Stimulated activated CD4-positive, alpha-beta T cell treated with anti-CD3 and anti-CD28 coated beads, TNF-alpha, amount 100 ng/mL, for 1 hour (primary cell): ENCODE measurements around the gene PAF1.

ENCODE experiments used
- DNase-seq, 3 donors: peaks; one replicate each; pipeline ENCODE4 v3.0.0-alpha.2; 2020; ENCODE audit warnings: low read depth in 3 of 3, low spot score in 1 of 3

Gene PAF1

GRCh38 chr19:39390751-39391437, at the start of gene PAF1, which contains the start of gene MED29:
Gene PAF1 (minus strand): TSS chr19:39391106. CDS start chr19:39390864, 242 bp downstream.
Gene MED29 (plus strand): TSS chr19:39391378. CDS start chr19:39391423, 45 bp downstream.
- peak; percentile 79 to 95 (median 94) for DNase-seq

- no peak for DNase-seq
These were observed 47.5 kb upstream of the PAF1 start for GRCh38 chr19:39438270-39438934.

- no peak for DNase-seq
These were observed 45.4 kb upstream of the PAF1 start for GRCh38 chr19:39436350-39436716.

GRCh38 chr19:39435499-39436349, 44.8 kb upstream of the PAF1 start, which contains the start of gene RPS16:
Gene RPS16 (minus strand): TSS chr19:39435949. CDS start chr19:39435895, 54 bp downstream.
- DNase-seq = peak; percentile 98 to 99 (median 99)

- no peak for DNase-seq
These were observed 43.5 kb upstream of the PAF1 start for GRCh38 chr19:39434123-39435076.

- no peak for DNase-seq
These were observed 42.7 kb upstream of the PAF1 start for GRCh38 chr19:39433480-39434079.

- DNase-seq = no peak
These were observed 41.7 kb upstream of the PAF1 start for GRCh38 chr19:39432677-39433025.

- no peak for DNase-seq
These were observed 40.0 kb upstream of the PAF1 start for GRCh38 chr19:39430675-39431593.

- no peak for DNase-seq
These were observed 37.6 kb upstream of the PAF1 start for GRCh38 chr19:39428283-39429112.

GRCh38 chr19:39427707-39428106, 36.8 kb upstream of the PAF1 start:
- DNase-seq = no peak

GRCh38 chr19:39426170-39426569, 35.3 kb upstream of the PAF1 start:
- DNase-seq = no peak

GRCh38 chr19:39425744-39426143, 34.8 kb upstream of the PAF1 start:
- DNase-seq = no peak

GRCh38 chr19:39424934-39425333, 34.0 kb upstream of the PAF1 start:
- no peak for DNase-seq

- DNase-seq = no peak
These were observed 32.6 kb upstream of the PAF1 start for GRCh38 chr19:39423258-39424086.

- DNase-seq = no peak
These were observed 31.1 kb upstream of the PAF1 start for GRCh38 chr19:39422020-39422419.

GRCh38 chr19:39420769-39421168, 29.9 kb upstream of the PAF1 start:
- no peak for DNase-seq

- no peak for DNase-seq
These were observed 28.1 kb upstream of the PAF1 start for GRCh38 chr19:39419003-39419402.
